Activated CD8-positive, alpha-beta memory T cell treated with anti-CD3 and anti-CD28 coated beads, Interleukin-2, amount 10 ng/mL, durations not matched to agents 7 days and 5 days (primary cell): ENCODE results near the gene C4orf50. TPM values are rescaled to one million over a fixed set of nuclear protein-coding genes. Genes with fewer than 3 reads are reported as not detected.

Source experiments
- ATAC-seq: fragments of 150-1000 bp; cut with Tn5 transposase; one replicate; pipeline ENCODE4 v1.10.0; 2021; ENCODE audit warnings: moderate library complexity
- CTCF ChIA-PET: fragments of 350-600 bp; sonication (Branson Sonifier 250); formaldehyde crosslinking; loops from one replicate; lab custom pipeline; 2021; ENCODE audit warnings: antibody characterized with exemption; lab: Charles Lee
- DNase-seq: peaks from one replicate; pipeline ENCODE4 v3.0.0-alpha.2; 2020
- H3K27ac Mint-ChIP-seq: one replicate; pipeline ENCODE4 v1.8.0; 2021; ENCODE audit warnings: mild to moderate bottlenecking, mixed read lengths
- H3K27me3 Mint-ChIP-seq: one replicate; pipeline ENCODE4 v1.8.0; 2021; ENCODE audit warnings: mixed read lengths
- H3K36me3 Mint-ChIP-seq: one replicate; pipeline ENCODE4 v1.8.0; 2021; ENCODE audit warnings: mild to moderate bottlenecking, mixed read lengths
- H3K4me1 Mint-ChIP-seq: one replicate; pipeline ENCODE4 v1.8.0; 2021; ENCODE audit warnings: mixed read lengths
- H3K4me3 Mint-ChIP-seq: one replicate; pipeline ENCODE4 v1.8.0; 2021; ENCODE audit warnings: mild to moderate bottlenecking, moderate library complexity, mixed read lengths
- H3K9me3 Mint-ChIP-seq: one replicate; pipeline ENCODE4 v1.8.0; 2022; ENCODE audit warnings: low read depth, mixed read lengths
- total RNA-seq, 2 experiments: library from RNA; stranded (reverse); gene quantifications; one replicate each; pipeline ENCODE4 v1.2.3, GENCODE V29; 2021

The C4orf50 gene
- total RNA-seq, 2 experiments from 2014 or later, result 0.82 to 1.1 TPM

- Mint-ChIP-seq H3K36me3 (no peaks in the 10 kb centered on the region), H3K27me3 (peaks cover 6% of the 10 kb centered on the region), H3K4me1 (peaks cover under 1% of the 10 kb centered on the region), H3K4me3 (no peak overlapping the region), H3K27ac (no peak overlapping the region), H3K9me3 (no peaks in the 10 kb centered on the region)
- DNase-seq (no peak), ATAC-seq (no peak)
- CTCF ChIA-PET, result interaction anchor here (0.7 kb wide), 1 partner anchor 1262 kb away, joined by 3 read pairs; no protein-coding TSS in a partner anchor
Observed at GRCh38 chr4:5917672-5918071, 100.6 kb downstream of the C4orf50 start.

GRCh38 chr4:5916229-5916628 is 102.0 kb downstream of the C4orf50 start:
- Mint-ChIP-seq H3K36me3 (no peaks in the 10 kb centered on the region), H3K9me3 (peaks cover 2% of the 10 kb centered on the region), H3K4me3 (no peak overlapping the region), H3K4me1 (peaks cover 4% of the 10 kb centered on the region), H3K27me3 (peaks cover 1% of the 10 kb centered on the region), H3K27ac (no peak overlapping the region)
- CTCF ChIA-PET, result no interaction called here
- DNase-seq (no peak), ATAC-seq (no peak)

- H3K4me1 Mint-ChIP-seq, result peaks cover 4% of the 10 kb centered on the region
- no peak overlapping the region for H3K27ac Mint-ChIP-seq
- DNase-seq (no peak), ATAC-seq (no peak)
- no peak overlapping the region for H3K4me3 Mint-ChIP-seq
- peaks cover 2% of the 10 kb centered on the region for H3K9me3 Mint-ChIP-seq
- H3K27me3 Mint-ChIP-seq, result no peaks in the 10 kb centered on the region
- CTCF ChIA-PET, result no interaction called here
- H3K36me3 Mint-ChIP-seq, result no peaks in the 10 kb centered on the region
Observed at GRCh38 chr4:5913454-5913853, 104.8 kb downstream of the C4orf50 start.

GRCh38 chr4:5912614-5913019 is 105.6 kb downstream of the C4orf50 start:
- Mint-ChIP-seq H3K9me3 (peaks cover 2% of the 10 kb centered on the region), H3K4me1 (peaks cover 4% of the 10 kb centered on the region), H3K4me3 (no peak overlapping the region), H3K36me3 (no peaks in the 10 kb centered on the region), H3K27me3 (no peaks in the 10 kb centered on the region), H3K27ac (no peak overlapping the region)
- ATAC-seq (no peak), DNase-seq (no peak)
- CTCF ChIA-PET, result no interaction called here

- H3K4me3 Mint-ChIP-seq, result no peak overlapping the region
- H3K9me3 Mint-ChIP-seq, result peaks cover 2% of the 10 kb centered on the region
- no peak for DNase-seq
- peaks cover 15% of the 10 kb centered on the region for H3K27me3 Mint-ChIP-seq
- peaks cover 4% of the 10 kb centered on the region for H3K4me1 Mint-ChIP-seq
- CTCF ChIA-PET, result no interaction called here
- H3K27ac Mint-ChIP-seq, result no peak overlapping the region
- ATAC-seq, result no peak
- no peaks in the 10 kb centered on the region for H3K36me3 Mint-ChIP-seq
Observed at GRCh38 chr4:5908876-5909427, 109.3 kb downstream of the C4orf50 start.

- ATAC-seq (no peak), DNase-seq (no peak)
- Mint-ChIP-seq H3K27ac (no peak overlapping the region), H3K9me3 (no peaks in the 10 kb centered on the region), H3K27me3 (peaks cover 20% of the 10 kb centered on the region), H3K36me3 (no peaks in the 10 kb centered on the region), H3K4me1 (no peaks in the 10 kb centered on the region), H3K4me3 (no peak overlapping the region)
- CTCF ChIA-PET, result no interaction called here
Observed at GRCh38 chr4:5906191-5906590, 112.0 kb downstream of the C4orf50 start.

- Mint-ChIP-seq H3K36me3 (no peaks in the 10 kb centered on the region), H3K4me3 (no peak overlapping the region), H3K27me3 (peaks cover 20% of the 10 kb centered on the region), H3K27ac (no peak overlapping the region), H3K9me3 (no peaks in the 10 kb centered on the region), H3K4me1 (no peaks in the 10 kb centered on the region)
- CTCF ChIA-PET, result no interaction called here
- no peak for ATAC-seq
- DNase-seq, result no peak
Observed at GRCh38 chr4:5905714-5906113, 112.5 kb downstream of the C4orf50 start.

GRCh38 chr4:5900844-5901243 is 117.4 kb downstream of the C4orf50 start:
- Mint-ChIP-seq H3K4me3 (no peak overlapping the region), H3K9me3 (no peaks in the 10 kb centered on the region), H3K36me3 (no peaks in the 10 kb centered on the region), H3K27ac (no peak overlapping the region), H3K4me1 (no peaks in the 10 kb centered on the region), H3K27me3 (peaks cover 32% of the 10 kb centered on the region)
- ATAC-seq (no peak), DNase-seq (no peak)
- CTCF ChIA-PET, result no interaction called here

- Mint-ChIP-seq H3K9me3 (no peaks in the 10 kb centered on the region), H3K4me3 (no peak overlapping the region), H3K27me3 (peaks cover 33% of the 10 kb centered on the region), H3K36me3 (no peaks in the 10 kb centered on the region), H3K4me1 (no peaks in the 10 kb centered on the region), H3K27ac (no peak overlapping the region)
- CTCF ChIA-PET, result no interaction called here
- DNase-seq (no peak), ATAC-seq (no peak)
Observed at GRCh38 chr4:5899881-5900280, 118.3 kb downstream of the C4orf50 start.

- Mint-ChIP-seq H3K27me3 (peaks cover 33% of the 10 kb centered on the region), H3K36me3 (no peaks in the 10 kb centered on the region), H3K27ac (no peak overlapping the region), H3K9me3 (no peaks in the 10 kb centered on the region), H3K4me1 (no peaks in the 10 kb centered on the region), H3K4me3 (no peak overlapping the region)
- DNase-seq, result no peak
- no peak for ATAC-seq
- CTCF ChIA-PET, result no interaction called here
Observed at GRCh38 chr4:5899396-5899795, 118.8 kb downstream of the C4orf50 start.

- H3K27ac Mint-ChIP-seq, result no peak overlapping the region
- H3K27me3 Mint-ChIP-seq, result peaks cover 32% of the 10 kb centered on the region
- no peak for DNase-seq
- CTCF ChIA-PET, result no interaction called here
- H3K4me1 Mint-ChIP-seq, result peaks cover 2% of the 10 kb centered on the region
- H3K9me3 Mint-ChIP-seq, result no peaks in the 10 kb centered on the region
- H3K4me3 Mint-ChIP-seq, result no peak overlapping the region
- H3K36me3 Mint-ChIP-seq, result peaks cover 3% of the 10 kb centered on the region
- no peak for ATAC-seq
Observed at GRCh38 chr4:5897674-5898073, 120.6 kb downstream of the C4orf50 start.

- no peak for ATAC-seq
- Mint-ChIP-seq H3K27ac (no peak overlapping the region), H3K27me3 (peaks cover 51% of the 10 kb centered on the region), H3K4me1 (peaks cover 2% of the 10 kb centered on the region), H3K36me3 (peaks cover 6% of the 10 kb centered on the region), H3K9me3 (no peaks in the 10 kb centered on the region), H3K4me3 (no peak overlapping the region)
- no peak for DNase-seq
- CTCF ChIA-PET, result no interaction called here
Observed at GRCh38 chr4:5895287-5895686, 122.9 kb downstream of the C4orf50 start.

GRCh38 chr4:5894266-5894665 is 124.0 kb downstream of the C4orf50 start:
- peaks cover 6% of the 10 kb centered on the region for H3K36me3 Mint-ChIP-seq
- peaks cover 57% of the 10 kb centered on the region for H3K27me3 Mint-ChIP-seq
- no peaks in the 10 kb centered on the region for H3K9me3 Mint-ChIP-seq
- H3K4me3 Mint-ChIP-seq, result no peak overlapping the region
- ATAC-seq (no peak), DNase-seq (no peak)
- CTCF ChIA-PET, result no interaction called here
- H3K4me1 Mint-ChIP-seq, result peaks cover 2% of the 10 kb centered on the region
- H3K27ac Mint-ChIP-seq, result no peak overlapping the region

- no peaks in the 10 kb centered on the region for H3K9me3 Mint-ChIP-seq
- H3K27me3 Mint-ChIP-seq, result peaks cover 64% of the 10 kb centered on the region
- no peak overlapping the region for H3K4me3 Mint-ChIP-seq
- no peak for ATAC-seq
- no peak for DNase-seq
- H3K36me3 Mint-ChIP-seq, result peaks cover 9% of the 10 kb centered on the region
- CTCF ChIA-PET, result no interaction called here
- H3K27ac Mint-ChIP-seq, result no peak overlapping the region
- H3K4me1 Mint-ChIP-seq, result peaks cover 5% of the 10 kb centered on the region
Observed at GRCh38 chr4:5893591-5893990, 124.6 kb downstream of the C4orf50 start.
